ENCODE results near the gene C19orf38.

- no peak for TF ChIP-seq POLR2A (IDR thresholded peaks at IDR 0.05; ENCODE audit: low read length)
- no peak for TF ChIP-seq GATA1 (IDR thresholded peaks at IDR 0.05; ENCODE audit: low read depth, low read length)
These were observed 24.5 kb upstream of the C19orf38 start for GRCh38 chr19:10823690-10824089.
